Measurements from ENCODE around the gene NEDD4L. TPM values are rescaled to one million over a fixed set of nuclear protein-coding genes. Genes with fewer than 3 reads are reported as not detected.

Gene NEDD4L
- polyA plus RNA-seq, 1 of the 3 experiments (the other 2 are of a cell fraction), result 13.2 TPM

- TF ChIP-seq REST (IDR thresholded peaks at IDR 0.05; ENCODE audit: low read depth, low read length) (no peak), SMC3 (IDR thresholded peaks at IDR 0.05; ENCODE audit: low read depth, low read length) (no peak), NRF1 (IDR thresholded peaks at IDR 0.05; ENCODE audit: low read depth, low read length) (no peak), USF2 (IDR thresholded peaks at IDR 0.05; ENCODE audit: borderline replicate concordance, low read depth, low read length) (no peak), CTCF (IDR thresholded peaks at IDR 0.05) (no peak)
These were observed 353.5 kb downstream of the NEDD4L start (continued) for GRCh38 chr18:58397385-58398132.

GRCh38 chr18:58398648-58399398 lies 354.8 kb downstream of the NEDD4L start:
- DNase-seq, result no peak
- Histone ChIP-seq H3K9me2 (no peaks in the 10 kb centered on the region), H3K9ac (no peak overlapping the region), H3K9me3 (no peaks in the 10 kb centered on the region), H3K4me2 (no peak overlapping the region), H3K79me2 (ENCODE audit: insufficient read depth) (no peaks in the 10 kb centered on the region), H2AFZ (ENCODE audit: low read depth) (no peak overlapping the region), H3K36me3 (replicated peaks in 1 of 2; ENCODE audit: control insufficient read depth in 1 of 2, insufficient read depth in 2 of 2, low read length in 1 of 2) (no peaks in the 10 kb centered on the region), H3K4me3 (ENCODE audit: low read depth in 2 of 2, low read length in 1 of 2) (no peak overlapping the region), H3K27ac (ENCODE audit: low read depth in 2 of 2, low read length in 1 of 2) (no peak overlapping the region), H3K27me3 (ENCODE audit: insufficient read depth) (no peaks in the 10 kb centered on the region), H3F3A (replicated peaks; ENCODE audit: insufficient read depth) (no peaks in the 10 kb centered on the region), H3K4me1 (ENCODE audit: control insufficient read depth in 1 of 2, insufficient read depth in 2 of 2, low read depth in 1 of 2, low read length in 1 of 2) (peaks cover 0 to 6% of the 10 kb centered on the region in 2 experiments; a peak in 1 of 4 replicates), H4K20me1 (ENCODE audit: insufficient read depth) (no peaks in the 10 kb centered on the region)
- WGBS (ENCODE audit: low lambda C conversion rate), result 90% methylated on average over 8 of the region's 11 CpGs
- ChIA-PET CTCF (no interaction called here), POLR2A (no interaction called here)
- TF ChIP-seq NFIC (IDR thresholded peaks at IDR 0.05; ENCODE audit: borderline replicate concordance), result no peak
- TF ChIP-seq TAF1 (IDR thresholded peaks at IDR 0.05; ENCODE audit: borderline replicate concordance, low read depth, low read length), result no peak
- no peak for TF ChIP-seq RAD21 (IDR thresholded peaks at IDR 0.05; ENCODE audit: low read length)

All from SK-N-SH (cell line).